ENCODE results near the gene USHBP1. TPM values are rescaled to one million over a fixed set of nuclear protein-coding genes. Genes with fewer than 3 reads are reported as not detected.
A peak's percentile ranks its signal among the peaks of the same experiment; 100 is the strongest.

Gene USHBP1
- total and polyA plus RNA-seq, 2 of the 13 experiments (the other 11 are each of a cell fraction or from before 2014, with no cell fraction given) = 0.15 to 1.5 TPM

DNA sequence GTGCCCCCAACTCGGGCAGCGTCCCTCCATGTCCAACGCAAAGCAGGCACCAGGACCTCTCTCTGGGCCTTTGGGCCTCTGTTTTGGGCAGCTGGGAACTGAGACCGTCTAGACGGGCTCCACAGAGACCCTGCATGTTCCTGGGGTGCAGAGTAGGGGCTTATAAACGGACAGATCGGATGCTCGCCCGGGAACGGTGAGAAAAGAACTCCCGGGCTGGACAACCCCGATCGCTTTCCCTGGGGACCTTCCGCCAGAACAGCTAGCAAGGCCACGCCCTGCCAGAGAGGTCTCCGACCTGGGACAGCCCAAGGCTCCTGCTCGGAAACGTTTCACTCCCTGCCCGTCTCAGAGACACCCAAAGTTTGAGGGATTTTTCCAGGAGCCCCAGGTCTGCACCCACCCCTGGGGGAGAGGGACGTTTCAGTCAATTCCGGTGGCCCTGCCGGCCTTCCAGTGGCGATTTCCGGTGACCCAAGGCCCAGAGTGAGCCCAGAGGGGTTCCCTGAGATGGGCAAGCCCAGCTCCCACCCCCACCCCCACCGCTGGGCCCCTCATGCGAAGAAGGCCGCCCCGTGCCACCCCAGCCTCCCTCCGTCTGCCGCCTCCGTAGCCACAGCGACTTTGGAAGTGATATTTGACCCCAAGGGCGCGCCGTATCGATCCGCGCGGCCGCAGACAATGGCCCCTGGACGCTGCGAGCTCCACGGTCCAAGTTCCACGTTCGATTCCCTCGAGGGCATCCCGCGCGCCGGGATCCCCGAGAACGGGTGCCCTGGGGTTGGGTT is 20.5 kb downstream of the USHBP1 start (continued):
- TF ChIP-seq ATF7-NPFF (CRISPR knock-in tag; IDR thresholded peaks at IDR 0.05; ENCODE audit: low read depth) (no peak), ZMYM4 (CRISPR knock-in tag; IDR thresholded peaks at IDR 0.05) (no peak), CENPBD1 (CRISPR knock-in tag; IDR thresholded peaks at IDR 0.05; ENCODE audit: borderline replicate concordance, low read depth) (no peak), SIN3A (IDR thresholded peaks at IDR 0.05; ENCODE audit: borderline replicate concordance, low read depth, low read length) (peak; percentile 47; the same call in 1 of the 2 replicates), ZSCAN22 (CRISPR knock-in tag; IDR thresholded peaks at IDR 0.05) (no peak), ZNF768 (CRISPR knock-in tag; IDR thresholded peaks at IDR 0.05) (peak; percentile 34; the same call in 1 of the 2 replicates), SAP130 (CRISPR knock-in tag; IDR thresholded peaks at IDR 0.05; ENCODE audit: low read depth) (peak; percentile 86), CEBPB (IDR thresholded peaks at IDR 0.05; ENCODE audit: borderline replicate concordance, low read depth, low read length) (no peak), NFIC (IDR thresholded peaks at IDR 0.05; ENCODE audit: low read length) (peak; percentile 40; the same call in 1 of the 2 replicates), SOX13 (IDR thresholded peaks at IDR 0.05) (peak; percentile 69; the same call in 1 of the 2 replicates), SOX13 (CRISPR knock-in tag; conservative IDR thresholded peaks at IDR 0.05 in 1 of 2, IDR thresholded peaks at IDR 0.05 in 1 of 2) (peak in 1 of 2 experiments; percentile 93; a peak in 2 of 4 replicates), HES4 (CRISPR knock-in tag; IDR thresholded peaks at IDR 0.05; ENCODE audit: borderline replicate concordance) (no peak), ZNF142 (CRISPR knock-in tag; IDR thresholded peaks at IDR 0.05) (no peak), RCOR2 (CRISPR knock-in tag; IDR thresholded peaks at IDR 0.05) (peak; percentile 75; the same call in 1 of the 2 replicates), ZNF121 (CRISPR knock-in tag; IDR thresholded peaks at IDR 0.05) (no peak)
- TF ChIP-seq, protein P1, sequence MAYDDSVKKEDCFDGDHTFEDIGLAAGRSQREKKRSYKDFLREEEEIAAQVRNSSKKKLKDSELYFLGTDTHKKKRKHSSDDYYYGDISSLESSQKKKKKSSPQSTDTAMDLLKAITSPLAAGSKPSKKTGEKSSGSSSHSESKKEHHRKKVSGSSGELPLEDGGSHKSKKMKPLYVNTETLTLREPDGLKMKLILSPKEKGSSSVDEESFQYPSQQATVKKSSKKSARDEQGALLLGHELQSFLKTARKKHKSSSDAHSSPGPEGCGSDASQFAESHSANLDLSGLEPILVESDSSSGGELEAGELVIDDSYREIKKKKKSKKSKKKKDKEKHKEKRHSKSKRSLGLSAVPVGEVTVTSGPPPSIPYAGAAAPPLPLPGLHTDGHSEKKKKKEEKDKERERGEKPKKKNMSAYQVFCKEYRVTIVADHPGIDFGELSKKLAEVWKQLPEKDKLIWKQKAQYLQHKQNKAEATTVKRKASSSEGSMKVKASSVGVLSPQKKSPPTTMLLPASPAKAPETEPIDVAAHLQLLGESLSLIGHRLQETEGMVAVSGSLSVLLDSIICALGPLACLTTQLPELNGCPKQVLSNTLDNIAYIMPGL (CRISPR knock-in tag; IDR thresholded peaks at IDR 0.05; ENCODE audit: borderline replicate concordance in 1 of 2, low read depth in 1 of 2) = peak in 1 of 2 experiments; percentile 81; a peak in 3 of 4 replicates
- TF ChIP-seq, protein P2, sequence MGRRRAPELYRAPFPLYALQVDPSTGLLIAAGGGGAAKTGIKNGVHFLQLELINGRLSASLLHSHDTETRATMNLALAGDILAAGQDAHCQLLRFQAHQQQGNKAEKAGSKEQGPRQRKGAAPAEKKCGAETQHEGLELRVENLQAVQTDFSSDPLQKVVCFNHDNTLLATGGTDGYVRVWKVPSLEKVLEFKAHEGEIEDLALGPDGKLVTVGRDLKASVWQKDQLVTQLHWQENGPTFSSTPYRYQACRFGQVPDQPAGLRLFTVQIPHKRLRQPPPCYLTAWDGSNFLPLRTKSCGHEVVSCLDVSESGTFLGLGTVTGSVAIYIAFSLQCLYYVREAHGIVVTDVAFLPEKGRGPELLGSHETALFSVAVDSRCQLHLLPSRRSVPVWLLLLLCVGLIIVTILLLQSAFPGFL (CRISPR knock-in tag; IDR thresholded peaks at IDR 0.05) = no peak

Data from HepG2 (cell line).